Vagina (tissue), 2 donors: ENCODE measurements around the gene IFNG.

Experiments
- CTCF ChIP-seq, 3 experiments: fragments of 450-650 bp in 2 of 3; fragments of 200-600 bp in 1 of 3; sonication (generic) in 1 of 3; IDR thresholded peaks; one replicate each; pipeline ENCODE4 v1.5.1; 2017 to 2019; ENCODE audit warnings: antibody characterized with exemption in 3 of 3, mild to moderate bottlenecking in 2 of 3, moderate library complexity in 2 of 3
- POLR2A ChIP-seq, 2 donors: fragments of 450-650 bp; IDR thresholded peaks; one replicate each; pipeline ENCODE4 v1.6.1; 2017; ENCODE audit warnings: antibody characterized with exemption in 2 of 2, mild to moderate bottlenecking in 2 of 2, moderate library complexity in 2 of 2
- POLR2AphosphoS5 ChIP-seq, 2 donors: sonication (generic); formaldehyde crosslinking; IDR thresholded peaks; one replicate each; pipeline ENCODE4 v1.9.0; 2017; ENCODE audit warnings: antibody characterized with exemption in 2 of 2, mild to moderate bottlenecking in 2 of 2, low read depth in 1 of 2; ENCODE audit not compliant: insufficient read depth in 1 of 2

- TF ChIP-seq POLR2AphosphoS5 (IDR thresholded peaks at IDR 0.05; ENCODE audit: insufficient read depth in 1 of 2, low read depth in 1 of 2), result no peak
- no peak for TF ChIP-seq CTCF (IDR thresholded peaks at IDR 0.05)
- no peak for TF ChIP-seq POLR2A (IDR thresholded peaks at IDR 0.05)
Measured at GRCh38 chr12:68109444-68110217, 49.9 kb downstream of the IFNG start.
